Heart right ventricle (tissue), 16 donors: ENCODE measurements around the gene GCSAML. TPM values are rescaled to one million over a fixed set of nuclear protein-coding genes. Genes with fewer than 3 reads are reported as not detected.
A peak's percentile ranks its signal among the peaks of the same experiment; 100 is the strongest.

Experiments
- ATAC-seq, 8 donors: fragments of 200-7000 bp; cut with Tn5 transposase; one replicate each; pipeline ENCODE4 v1.9.1; 2020; ENCODE audit warnings: mild to moderate bottlenecking in 8 of 8, moderate library complexity in 8 of 8, moderate number of reproducible peaks in 1 of 8
- DNase-seq, 2 donors: peaks; one replicate each; pipeline ENCODE4 v3.0.0-alpha.2; 2020
- H3K27ac ChIP-seq, 10 donors: fragments of 200-600 bp; sonication (generic) in 2 of 10; one replicate each; pipeline versions ENCODE4 v1.5.0 to v1.8.0; 2020 to 2022; ENCODE audit warnings: mild to moderate bottlenecking in 3 of 10
- H3K27me3 ChIP-seq, 7 donors: fragments of 200-600 bp; one replicate each; pipeline ENCODE4 v1.8.0; 2021 to 2022; ENCODE audit warnings: mild to moderate bottlenecking in 2 of 7
- H3K36me3 ChIP-seq, 9 donors: fragments of 200-600 bp; sonication (generic) in 1 of 9; one replicate each; pipeline versions ENCODE4 v1.5.0 to v1.8.0; 2020 to 2022; ENCODE audit warnings: mild to moderate bottlenecking in 2 of 9
- H3K4me1 ChIP-seq, 9 donors: fragments of 200-600 bp; sonication (generic) in 1 of 9; one replicate each; pipeline versions ENCODE4 v1.5.0 to v1.8.0; 2020 to 2022; ENCODE audit warnings: mild to moderate bottlenecking in 4 of 9
- H3K4me3 ChIP-seq, 10 donors: fragments of 200-600 bp; sonication (generic) in 2 of 10; one replicate each; pipeline versions ENCODE4 v1.5.0 to v1.8.0; 2020 to 2022; ENCODE audit warnings: mild to moderate bottlenecking in 7 of 10, moderate library complexity in 2 of 10
- H3K9me3 ChIP-seq, 11 donors: fragments of 200-600 bp in 10 of 11; sonication (generic) in 2 of 11; one replicate each; pipeline versions ENCODE4 v1.5.0 to v1.8.0; 2013 to 2022; ENCODE audit warnings: mild to moderate bottlenecking in 2 of 11, control low read depth in 1 of 11, moderate library complexity in 1 of 11
- CTCF ChIP-seq, 9 donors: fragments of 200-600 bp; sonication (generic) in 2 of 9; IDR thresholded peaks; one replicate each; pipeline versions ENCODE4 v1.5.0 to v1.8.0; 2021 to 2022; ENCODE audit warnings: antibody characterized with exemption in 9 of 9, mild to moderate bottlenecking in 5 of 9, moderate library complexity in 1 of 9
- WGBS, 2 donors: extraction: QIAGEN DNeasy Blood & Tissue Kit; methylation state at CpG; one replicate each; pipeline ENCODE4 v1.1.7; 2013; ENCODE audit warnings: inconsistent platforms in 1 of 2; 5-methylcytosine and 5-hydroxymethylcytosine counted together
- intact Hi-C, 10 donors: fragments of 100-400 bp; cut with DNase I; formaldehyde crosslinking; loops; one replicate each; pipeline versions ENCODE4 v1.11.1 to v1.14.2; 2022
- polyA plus RNA-seq, 2 donors: library from polyadenylated mRNA; stranded (reverse); fragments of 200-250 nt; gene quantifications; one replicate each; pipeline ENCODE4 v1.2.3, GENCODE V29; 2013
- total RNA-seq, 10 donors: library from RNA; stranded (reverse); fragmentation: NEBNext Ultra II Directional in 3 of 10; extraction: Animal tissue kit (Norgen Biotek cat#: 25700) in 3 of 10; gene quantifications; one replicate each; pipeline versions ENCODE4 v1.2.1 to v1.2.4, GENCODE V29; 2021 to 2023
- donor health status: Arrhythmogenic right ventricular cardiomyopathy.
- donor health status: ischemic (EF 13 %, LVEDD 7.1; RV severe dilation, severe dysfunction).
- donor health status: healthy with polysubstance abuse.
- donor health status: DM: no; HTN: yes; CAD: no.
- donor health status: DM: no; HTN: no; CAD: no.
- donor health status: ischemic (EF 25% LVEDD 6.9; RV normal size, moderate dysfunction).
- donor health status: ischemic (EF 25% LVEDD 5.7; RV mildly dilated, moderate dysfunction).
- donor health status: healthy.
- donor health status: DM: yes; HTN: yes; CAD: no.
- donor health status: Ischemic cardiomyopathy.
- donor health status: ischemic (EF 35%, LVEDD 5.7; RV mildly dilated, moderate dysfunction).
- donor health status: nonischemic (EF 11% LVEDD 7.7; RV severe dilation, severe dysfunction).
- donor health status: DM: yes; HTN: yes; CAD: no.
- donor health status: PGD.
- donor health status: ischemic (EF 29% LVEDD 5.4; RV normal size, mild dysfunction).
- donor health status: nonischemic (EF 23%, LVEDD 6.1; RV moderate dilation, normal function).

Gene GCSAML
- total and polyA plus RNA-seq, 12 donors: under 0.01 to 0.44 (median 0.13) TPM; not detected in 8

GRCh38 chr1:247539215-247539614 lies 9.7 kb upstream of the GCSAML start:
- intact Hi-C loops: no loop called here
- ATAC-seq (no peak), DNase-seq (no peak)
- no peaks in the 10 kb centered on the region for H3K27me3 ChIP-seq
- no peak overlapping the region for H3K4me3 ChIP-seq
- 80 to 88% methylated on average over 6 of the region's 6 CpGs for WGBS, 2 donors
- H3K4me1 ChIP-seq: no peaks in the 10 kb centered on the region
- peaks cover 0 to 7% (median 0%) of the 10 kb centered on the region in 11 donors for H3K9me3 ChIP-seq
- no peak overlapping the region for H3K27ac ChIP-seq
- H3K36me3 ChIP-seq: no peaks in the 10 kb centered on the region
- no peak for TF ChIP-seq CTCF (IDR thresholded peaks at IDR 0.05)

DNA sequence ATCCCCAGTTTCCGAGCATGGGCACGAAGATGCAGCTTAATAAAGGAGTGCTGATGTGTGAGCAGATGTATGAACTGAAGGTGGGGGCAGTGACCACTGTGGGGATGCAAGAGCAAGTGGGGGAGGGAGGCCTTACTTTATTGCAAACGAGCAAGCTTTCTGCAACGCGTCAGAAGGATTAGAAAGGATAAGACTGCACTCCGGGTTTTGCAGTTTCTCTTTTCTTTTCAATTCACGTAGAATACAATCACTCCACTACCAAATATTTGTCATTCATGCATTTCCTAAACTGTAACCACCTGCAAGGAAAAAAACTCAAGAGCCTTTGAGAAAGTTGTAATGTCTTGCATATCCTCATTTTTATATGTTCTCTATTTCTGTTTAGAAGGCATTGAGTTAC lies 8.4 kb upstream of the GCSAML start:
- Histone ChIP-seq H3K4me1 (no peaks in the 10 kb centered on the region), H3K9me3 (peaks cover 0 to 7% (median 0%) of the 10 kb centered on the region in 11 donors), H3K27ac (no peak overlapping the region), H3K36me3 (no peaks in the 10 kb centered on the region), H3K4me3 (no peak overlapping the region), H3K27me3 (no peaks in the 10 kb centered on the region)
- TF ChIP-seq CTCF (IDR thresholded peaks at IDR 0.05): no peak
- no peak for ATAC-seq
- DNase-seq: no peak
- intact Hi-C loops: no loop called here
- 32 to 36% methylated on average over 7 of the region's 7 CpGs for WGBS, 2 donors

DNA sequence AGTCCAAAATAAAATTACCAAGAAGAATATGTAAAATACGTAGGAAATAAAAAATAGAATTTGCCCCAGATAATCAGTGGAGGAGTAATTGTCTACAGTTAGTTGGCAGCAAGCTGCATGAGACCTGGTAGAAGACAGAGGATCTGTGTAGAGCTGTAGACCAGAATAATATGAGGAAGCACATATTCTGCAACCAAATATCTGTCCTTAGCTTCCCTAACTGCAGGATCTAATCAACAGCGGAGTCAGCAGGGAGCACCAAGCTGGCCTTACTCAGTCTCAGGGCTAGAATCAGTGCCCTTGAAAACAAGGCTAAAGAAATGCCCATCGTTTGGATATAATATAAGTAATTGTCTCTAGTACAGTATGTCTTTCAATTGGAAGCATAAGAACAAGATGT lies 6.1 kb upstream of the GCSAML start:
- Histone ChIP-seq H3K4me1 (no peaks in the 10 kb centered on the region), H3K4me3 (no peak overlapping the region), H3K9me3 (peaks cover 0 to under 1% (median 0%) of the 10 kb centered on the region in 11 donors), H3K27me3 (no peaks in the 10 kb centered on the region), H3K36me3 (no peaks in the 10 kb centered on the region), H3K27ac (no peak overlapping the region)
- DNase-seq (no peak), ATAC-seq (no peak)
- WGBS, 2 donors: 67 to 73% methylated on average over 3 of the region's 3 CpGs
- intact Hi-C loops: no loop called here
- no peak for TF ChIP-seq CTCF (IDR thresholded peaks at IDR 0.05)

- H3K4me3 ChIP-seq: no peak overlapping the region
- WGBS, 2 donors: 50 to 59% methylated on average over 5 of the region's 5 CpGs
- no peaks in the 10 kb centered on the region for H3K36me3 ChIP-seq
- intact Hi-C loops: no loop called here
- ATAC-seq (peak in 1 of 8 donors; percentile 16), DNase-seq (no peak)
- peaks cover 0 to 4% (median 0%) of the 10 kb centered on the region in 7 donors for H3K27me3 ChIP-seq
- no peak for TF ChIP-seq CTCF (IDR thresholded peaks at IDR 0.05)
- no peaks in the 10 kb centered on the region for H3K9me3 ChIP-seq
- peaks cover 0 to 9% (median 0%) of the 10 kb centered on the region in 9 donors for H3K4me1 ChIP-seq
- no peak overlapping the region for H3K27ac ChIP-seq
These were observed 842 bp upstream of the GCSAML start for GRCh38 chr1:247548092-247548491.
